Heart right ventricle (tissue), 16 donors: ENCODE data around the gene PTRHD1. TPM values are rescaled to one million over a fixed set of nuclear protein-coding genes. Genes with fewer than 3 reads are reported as not detected.

Source experiments
- ATAC-seq, 8 donors: fragments of 200-7000 bp; cut with Tn5 transposase; one replicate each; pipeline ENCODE4 v1.9.1; 2020; ENCODE audit warnings: mild to moderate bottlenecking in 8 of 8, moderate library complexity in 8 of 8, moderate number of reproducible peaks in 1 of 8
- DNase-seq, 2 donors: peaks; one replicate each; pipeline ENCODE4 v3.0.0-alpha.2; 2020
- H3K27ac ChIP-seq, 10 donors: fragments of 200-600 bp; sonication (generic) in 2 of 10; one replicate each; pipeline versions ENCODE4 v1.5.0 to v1.8.0; 2020 to 2022; ENCODE audit warnings: mild to moderate bottlenecking in 3 of 10
- H3K27me3 ChIP-seq, 7 donors: fragments of 200-600 bp; one replicate each; pipeline ENCODE4 v1.8.0; 2021 to 2022; ENCODE audit warnings: mild to moderate bottlenecking in 2 of 7
- H3K36me3 ChIP-seq, 9 donors: fragments of 200-600 bp; sonication (generic) in 1 of 9; one replicate each; pipeline versions ENCODE4 v1.5.0 to v1.8.0; 2020 to 2022; ENCODE audit warnings: mild to moderate bottlenecking in 2 of 9
- H3K4me1 ChIP-seq, 9 donors: fragments of 200-600 bp; sonication (generic) in 1 of 9; one replicate each; pipeline versions ENCODE4 v1.5.0 to v1.8.0; 2020 to 2022; ENCODE audit warnings: mild to moderate bottlenecking in 4 of 9
- H3K4me3 ChIP-seq, 10 donors: fragments of 200-600 bp; sonication (generic) in 2 of 10; one replicate each; pipeline versions ENCODE4 v1.5.0 to v1.8.0; 2020 to 2022; ENCODE audit warnings: mild to moderate bottlenecking in 7 of 10, moderate library complexity in 2 of 10
- H3K9me3 ChIP-seq, 11 donors: fragments of 200-600 bp in 10 of 11; sonication (generic) in 2 of 11; one replicate each; pipeline versions ENCODE4 v1.5.0 to v1.8.0; 2013 to 2022; ENCODE audit warnings: mild to moderate bottlenecking in 2 of 11, control low read depth in 1 of 11, moderate library complexity in 1 of 11
- WGBS, 2 donors: extraction: QIAGEN DNeasy Blood & Tissue Kit; methylation state at CpG; one replicate each; pipeline ENCODE4 v1.1.7; 2013; ENCODE audit warnings: inconsistent platforms in 1 of 2; 5-methylcytosine and 5-hydroxymethylcytosine counted together
- intact Hi-C, 10 donors: fragments of 100-400 bp; cut with DNase I; formaldehyde crosslinking; loops; one replicate each; pipeline versions ENCODE4 v1.11.1 to v1.14.2; 2022
- polyA plus RNA-seq, 2 donors: library from polyadenylated mRNA; stranded (reverse); fragments of 200-250 nt; gene quantifications; one replicate each; pipeline ENCODE4 v1.2.3, GENCODE V29; 2013
- total RNA-seq, 10 donors: library from RNA; stranded (reverse); fragmentation: NEBNext Ultra II Directional in 3 of 10; extraction: Animal tissue kit (Norgen Biotek cat#: 25700) in 3 of 10; gene quantifications; one replicate each; pipeline versions ENCODE4 v1.2.1 to v1.2.4, GENCODE V29; 2021 to 2023
- TF ChIP-seq, protein P1 (sequence below), 9 donors: fragments of 200-600 bp; sonication (generic) in 2 of 9; IDR thresholded peaks; one replicate each; pipeline versions ENCODE4 v1.5.0 to v1.8.0; 2021 to 2022; ENCODE audit warnings: antibody characterized with exemption in 9 of 9, mild to moderate bottlenecking in 5 of 9, moderate library complexity in 1 of 9
- donor health status: Arrhythmogenic right ventricular cardiomyopathy.
- donor health status: ischemic (EF 13 %, LVEDD 7.1; RV severe dilation, severe dysfunction).
- donor health status: healthy with polysubstance abuse.
- donor health status: DM: no; HTN: yes; CAD: no.
- donor health status: DM: no; HTN: no; CAD: no.
- donor health status: ischemic (EF 25% LVEDD 6.9; RV normal size, moderate dysfunction).
- donor health status: ischemic (EF 25% LVEDD 5.7; RV mildly dilated, moderate dysfunction).
- donor health status: healthy.
- donor health status: DM: yes; HTN: yes; CAD: no.
- donor health status: Ischemic cardiomyopathy.
- donor health status: ischemic (EF 35%, LVEDD 5.7; RV mildly dilated, moderate dysfunction).
- donor health status: nonischemic (EF 11% LVEDD 7.7; RV severe dilation, severe dysfunction).
- donor health status: DM: yes; HTN: yes; CAD: no.
- donor health status: PGD.
- donor health status: ischemic (EF 29% LVEDD 5.4; RV normal size, mild dysfunction).
- donor health status: nonischemic (EF 23%, LVEDD 6.1; RV moderate dilation, normal function).

Gene PTRHD1
- total and polyA plus RNA-seq, 12 donors, result 19.6 to 38.8 (median 31.4) TPM

GRCh38 chr2:24820598-24821432 lies 27.6 kb upstream of the PTRHD1 start:
- TF ChIP-seq, protein P1, sequence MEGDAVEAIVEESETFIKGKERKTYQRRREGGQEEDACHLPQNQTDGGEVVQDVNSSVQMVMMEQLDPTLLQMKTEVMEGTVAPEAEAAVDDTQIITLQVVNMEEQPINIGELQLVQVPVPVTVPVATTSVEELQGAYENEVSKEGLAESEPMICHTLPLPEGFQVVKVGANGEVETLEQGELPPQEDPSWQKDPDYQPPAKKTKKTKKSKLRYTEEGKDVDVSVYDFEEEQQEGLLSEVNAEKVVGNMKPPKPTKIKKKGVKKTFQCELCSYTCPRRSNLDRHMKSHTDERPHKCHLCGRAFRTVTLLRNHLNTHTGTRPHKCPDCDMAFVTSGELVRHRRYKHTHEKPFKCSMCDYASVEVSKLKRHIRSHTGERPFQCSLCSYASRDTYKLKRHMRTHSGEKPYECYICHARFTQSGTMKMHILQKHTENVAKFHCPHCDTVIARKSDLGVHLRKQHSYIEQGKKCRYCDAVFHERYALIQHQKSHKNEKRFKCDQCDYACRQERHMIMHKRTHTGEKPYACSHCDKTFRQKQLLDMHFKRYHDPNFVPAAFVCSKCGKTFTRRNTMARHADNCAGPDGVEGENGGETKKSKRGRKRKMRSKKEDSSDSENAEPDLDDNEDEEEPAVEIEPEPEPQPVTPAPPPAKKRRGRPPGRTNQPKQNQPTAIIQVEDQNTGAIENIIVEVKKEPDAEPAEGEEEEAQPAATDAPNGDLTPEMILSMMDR (IDR thresholded peaks at IDR 0.05), result no peak
- no peak overlapping the region for H3K4me3 ChIP-seq
- H3K9me3 ChIP-seq, result no peaks in the 10 kb centered on the region
- intact Hi-C loops, result loop anchor here in 2 of 10 donors (5.0 to 10.0 kb wide), 2 partner anchors 374 to 409 kb away; no protein-coding TSS in a partner anchor
- peaks cover 0 to 90% (median 6%) of the 10 kb centered on the region in 9 donors for H3K36me3 ChIP-seq
- ATAC-seq (no peak), DNase-seq (no peak)
- WGBS, 2 donors, result 92 to 94% methylated on average over 17 of the region's 17 CpGs
- H3K27me3 ChIP-seq, result no peaks in the 10 kb centered on the region
- H3K4me1 ChIP-seq, result peaks cover 0 to 14% (median 0%) of the 10 kb centered on the region in 9 donors
- no peak overlapping the region for H3K27ac ChIP-seq

DNA sequence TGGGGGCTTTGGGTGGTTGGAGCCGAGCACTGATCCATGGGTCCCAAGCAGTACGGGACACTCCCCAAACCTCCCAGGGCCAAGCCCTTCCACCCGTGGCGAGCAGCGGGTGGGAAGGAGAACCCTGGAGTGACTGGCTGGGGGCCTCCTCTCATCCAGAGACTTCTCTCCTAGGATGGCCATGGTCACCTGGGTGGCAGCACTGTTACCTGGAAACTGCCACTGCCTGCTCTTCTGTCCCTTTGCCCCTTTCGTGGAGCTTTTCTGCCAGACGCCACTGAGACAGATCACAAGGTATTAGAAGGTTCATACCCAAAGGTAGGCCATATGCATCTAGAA lies 27.0 kb upstream of the PTRHD1 start:
- TF ChIP-seq, protein P1 (IDR thresholded peaks at IDR 0.05), result no peak
- Histone ChIP-seq H3K4me3 (no peak overlapping the region), H3K27ac (no peak overlapping the region), H3K4me1 (peaks cover 0 to 14% (median 0%) of the 10 kb centered on the region in 9 donors), H3K9me3 (no peaks in the 10 kb centered on the region), H3K27me3 (no peaks in the 10 kb centered on the region), H3K36me3 (peaks cover 0 to 93% (median 13%) of the 10 kb centered on the region in 9 donors)
- no peak for ATAC-seq
- 89 to 98% methylated on average over 7 of the region's 7 CpGs for WGBS, 2 donors
- DNase-seq, result no peak
- intact Hi-C loops, result loop anchor here in 2 of 10 donors (5.0 to 10.0 kb wide), 2 partner anchors 375 to 408 kb away; no protein-coding TSS in a partner anchor

GRCh38 chr2:24819442-24820174 lies 26.4 kb upstream of the PTRHD1 start:
- H3K9me3 ChIP-seq, result no peaks in the 10 kb centered on the region
- no peak overlapping the region for H3K27ac ChIP-seq
- intact Hi-C loops, result loop anchor here in 3 of 10 donors (5.0 to 10.0 kb wide), 3 partner anchors 375 to 407 kb away; no protein-coding TSS in a partner anchor
- ATAC-seq (no peak), DNase-seq (no peak)
- no peaks in the 10 kb centered on the region for H3K27me3 ChIP-seq
- H3K4me3 ChIP-seq, result no peak overlapping the region
- peaks cover 0 to 14% (median 0%) of the 10 kb centered on the region in 9 donors for H3K4me1 ChIP-seq
- TF ChIP-seq, protein P1 (IDR thresholded peaks at IDR 0.05), result no peak
- peaks cover 0 to 94% (median 15%) of the 10 kb centered on the region in 9 donors for H3K36me3 ChIP-seq
- 88 to 89% methylated on average over 21 of the region's 21 CpGs for whole genome bisulfite sequencing, 2 donors

DNA sequence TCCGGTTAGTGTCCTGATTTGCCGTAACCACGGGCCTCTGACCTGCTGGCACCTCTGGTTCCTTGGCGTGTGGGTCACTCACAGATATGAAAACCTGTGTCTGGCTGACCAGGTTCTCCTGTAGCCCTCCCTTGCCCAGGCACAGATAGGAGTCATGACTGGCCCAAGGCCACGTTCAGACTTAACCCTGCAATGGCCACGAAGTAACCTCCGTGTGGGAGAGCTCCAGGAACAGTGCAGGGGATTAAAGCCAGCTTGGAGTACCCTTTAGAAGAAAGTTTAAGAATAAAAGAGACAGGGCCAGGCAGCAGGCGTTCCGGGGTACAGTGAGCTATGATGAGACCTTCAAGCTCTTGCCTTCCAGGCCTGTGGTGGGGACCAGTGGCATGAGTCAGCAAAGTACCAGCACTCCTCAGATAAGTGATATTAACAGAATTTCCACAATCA lies 25.6 kb upstream of the PTRHD1 start:
- intact Hi-C loops, result loop anchor here in 1 of 10 donors (5.0 kb wide), 1 partner anchor 396 kb away; no protein-coding TSS in a partner anchor
- Histone ChIP-seq H3K27me3 (no peaks in the 10 kb centered on the region), H3K27ac (no peak overlapping the region), H3K4me3 (no peak overlapping the region), H3K4me1 (peaks cover 0 to 14% (median 0%) of the 10 kb centered on the region in 9 donors), H3K36me3 (peaks cover 0 to 87% (median 15%) of the 10 kb centered on the region in 9 donors), H3K9me3 (no peaks in the 10 kb centered on the region)
- TF ChIP-seq, protein P1 (IDR thresholded peaks at IDR 0.05), result no peak
- DNase-seq, result no peak
- 64 to 68% methylated on average over 9 of the region's 9 CpGs for WGBS, 2 donors
- ATAC-seq, result peak in 5 of 8 donors; percentile 33 to 69 (median 48)
